Tibial nerve (tissue), 4 donors: ENCODE data around the gene ZBTB22. TPM values are rescaled to one million over a fixed set of nuclear protein-coding genes. Genes with fewer than 3 reads are reported as not detected.
A peak's percentile ranks its signal among the peaks of the same experiment; 100 is the strongest.

Experiments
- DNase-seq, 2 donors: peaks; one replicate each; pipeline ENCODE4 v3.0.0-alpha.2; 2019; ENCODE audit warnings: low spot score in 2 of 2
- H3K27ac ChIP-seq, 4 donors: fragments of 200-600 bp; sonication (generic) in 3 of 4; one replicate each; pipeline ENCODE4 v1.5.1; 2017 to 2019; ENCODE audit warnings: mild to moderate bottlenecking in 1 of 4
- H3K27me3 ChIP-seq, 2 donors: fragments of 200-600 bp; sonication (generic) in 1 of 2; one replicate each; pipeline versions ENCODE4 v1.5.1 to v1.6.0; 2017 to 2019
- H3K36me3 ChIP-seq, 3 donors: fragments of 200-600 bp; sonication (generic); one replicate each; pipeline ENCODE4 v1.5.1; 2018 to 2019
- H3K4me1 ChIP-seq, 4 donors: fragments of 200-600 bp; sonication (generic) in 3 of 4; one replicate each; pipeline ENCODE4 v1.5.1; 2017 to 2019
- H3K4me3 ChIP-seq, 4 donors: fragments of 200-600 bp; sonication (generic) in 3 of 4; one replicate each; pipeline ENCODE4 v1.5.1; 2017 to 2019; ENCODE audit warnings: mild to moderate bottlenecking in 1 of 4, moderate library complexity in 1 of 4
- H3K9me3 ChIP-seq, 4 donors: fragments of 200-600 bp; sonication (generic) in 3 of 4; one replicate each; pipeline ENCODE4 v1.5.1; 2017 to 2019
- CTCF ChIP-seq, 5 experiments: fragments of 200-600 bp in 3 of 5; fragments of 450-650 bp in 2 of 5; sonication (generic) in 3 of 5; IDR thresholded peaks; one replicate each; pipeline ENCODE4 v1.5.1; 2016 to 2019; ENCODE audit warnings: antibody characterized with exemption in 5 of 5, mild to moderate bottlenecking in 3 of 5, moderate library complexity in 2 of 5
- EP300 ChIP-seq, 2 donors: sonication (generic); formaldehyde crosslinking; IDR thresholded peaks; one replicate each; pipeline ENCODE4 v1.6.1; 2017; ENCODE audit warnings: antibody characterized with exemption in 2 of 2, mild to moderate bottlenecking in 1 of 2
- POLR2A ChIP-seq, 2 donors: fragments of 450-650 bp; IDR thresholded peaks; one replicate each; pipeline ENCODE4 v1.6.1; 2017; ENCODE audit warnings: antibody characterized with exemption in 2 of 2, mild to moderate bottlenecking in 2 of 2, moderate library complexity in 2 of 2
- WGBS, 2 donors: methylation state at CpG; one replicate each; pipeline ENCODE4 v1.1.5; 2018; 5-methylcytosine and 5-hydroxymethylcytosine counted together
- total RNA-seq, 4 donors: library from RNA; depleted of rRNA; stranded (reverse); fragments of >200 nt; gene quantifications; one replicate each; pipeline ENCODE4 v1.1.0, GENCODE V29; 2016

ZBTB22 gene
- total RNA-seq, 4 donors from 2014 or later, result 13.8 to 21.6 (median 17.5) TPM

- TF ChIP-seq EP300 (IDR thresholded peaks at IDR 0.05) (no peak), CTCF (IDR thresholded peaks at IDR 0.05) (no peak), POLR2A (IDR thresholded peaks at IDR 0.05) (no peak)
- WGBS, 2 donors, result 1 to 2% methylated on average over 10 of the region's 10 CpGs
Measured at GRCh38 chr6:33314515-33314942, 3.0 kb downstream of the ZBTB22 start.

GRCh38 chr6:33313709-33314514 is 3.6 kb downstream of the ZBTB22 start, which contains the start of gene TAPBP:
TSS of gene TAPBP (minus strand) at chr6:33314078. CDS start at chr6:33314041, 37 bp downstream.
- Histone ChIP-seq H3K36me3 (peaks cover 0 to 29% (median 4%) of the 10 kb centered on the region in 3 donors), H3K9me3 (no peaks in the 10 kb centered on the region), H3K27me3 (no peaks in the 10 kb centered on the region), H3K4me3 (peak within 1 kb of the TSS; percentile 68 to 88 (median 78)), H3K27ac (peak within 1 kb of the TSS; percentile 85 to 98 (median 95)), H3K4me1 (peaks cover 0 to 62% (median 33%) of the 10 kb centered on the region in 4 donors)
- TF ChIP-seq POLR2A (IDR thresholded peaks at IDR 0.05), result peak; percentile 28 to 49
- TF ChIP-seq CTCF (IDR thresholded peaks at IDR 0.05), result no peak
- peak in 1 of 2 donors; percentile 75 for TF ChIP-seq EP300 (IDR thresholded peaks at IDR 0.05)
- 0 to 1% methylated on average over 36 to 46 of the region's 47 CpGs for WGBS, 2 donors
- peak; percentile 36 to 40 for DNase-seq

More at GRCh38 chr6:33314515-33314942, 3.0 kb downstream of the ZBTB22 start:
- peak in 1 of 2 donors; percentile 80 for DNase-seq
- Histone ChIP-seq H3K4me3 (peak overlapping the region; percentile 68 to 88 (median 78)), H3K36me3 (peaks cover 0 to 35% (median 10%) of the 10 kb centered on the region in 3 donors), H3K4me1 (peaks cover 0 to 68% (median 39%) of the 10 kb centered on the region in 4 donors), H3K9me3 (no peaks in the 10 kb centered on the region), H3K27ac (peak overlapping the region; percentile 85 to 98 (median 95)), H3K27me3 (no peaks in the 10 kb centered on the region)

- H3K36me3 ChIP-seq, result peaks cover 0 to 27% (median 0%) of the 10 kb centered on the region in 3 donors
- WGBS, 2 donors, result 0% methylated on average over 32 to 33 of the region's 33 CpGs
- peak overlapping the region; percentile 68 to 88 (median 78) for H3K4me3 ChIP-seq
- peak overlapping the region; percentile 85 to 98 (median 95) for H3K27ac ChIP-seq
- H3K4me1 ChIP-seq, result peaks cover 0 to 55% (median 29%) of the 10 kb centered on the region in 4 donors
- DNase-seq, result peak; percentile 34 to 44
- H3K27me3 ChIP-seq, result no peaks in the 10 kb centered on the region
- TF ChIP-seq POLR2A (IDR thresholded peaks at IDR 0.05) (no peak), EP300 (IDR thresholded peaks at IDR 0.05) (no peak)
- no peaks in the 10 kb centered on the region for H3K9me3 ChIP-seq
Measured at GRCh38 chr6:33313105-33313708, 4.3 kb downstream of the ZBTB22 start.

GRCh38 chr6:33312361-33313104 is 5.0 kb downstream of the ZBTB22 start:
- 6 to 10% methylated on average over 28 to 29 of the region's 29 CpGs for WGBS, 2 donors
- H3K36me3 ChIP-seq, result peaks cover 0 to 29% (median 0%) of the 10 kb centered on the region in 3 donors
- TF ChIP-seq POLR2A (IDR thresholded peaks at IDR 0.05), result no peak
- no peak for TF ChIP-seq EP300 (IDR thresholded peaks at IDR 0.05)
- no peak for TF ChIP-seq CTCF (IDR thresholded peaks at IDR 0.05)
- H3K27me3 ChIP-seq, result no peaks in the 10 kb centered on the region
- H3K27ac ChIP-seq, result peak overlapping the region; percentile 85 to 98 (median 95)
- DNase-seq, result peak; percentile 61 to 67
- peak overlapping the region; percentile 68 to 88 (median 78) for H3K4me3 ChIP-seq
- H3K4me1 ChIP-seq, result peaks cover 0 to 54% (median 29%) of the 10 kb centered on the region in 4 donors
- no peaks in the 10 kb centered on the region for H3K9me3 ChIP-seq

GRCh38 chr6:33306356-33306755 is 11.2 kb downstream of the ZBTB22 start:
- no peak for DNase-seq
- 83 to 85% methylated on average over 4 of the region's 4 CpGs for WGBS, 2 donors
- no peak overlapping the region for H3K27ac ChIP-seq
- no peak overlapping the region for H3K4me3 ChIP-seq
- no peaks in the 10 kb centered on the region for H3K9me3 ChIP-seq
- H3K36me3 ChIP-seq, result peaks cover 0 to 69% (median 13%) of the 10 kb centered on the region in 3 donors
- H3K27me3 ChIP-seq, result no peaks in the 10 kb centered on the region
- H3K4me1 ChIP-seq, result peaks cover 0 to 21% (median 5%) of the 10 kb centered on the region in 4 donors
- no peak for TF ChIP-seq POLR2A (IDR thresholded peaks at IDR 0.05)
- TF ChIP-seq CTCF (IDR thresholded peaks at IDR 0.05), result no peak
- no peak for TF ChIP-seq EP300 (IDR thresholded peaks at IDR 0.05)
